Measurements from ENCODE around the gene SGCA.

SGCA gene

DNA sequence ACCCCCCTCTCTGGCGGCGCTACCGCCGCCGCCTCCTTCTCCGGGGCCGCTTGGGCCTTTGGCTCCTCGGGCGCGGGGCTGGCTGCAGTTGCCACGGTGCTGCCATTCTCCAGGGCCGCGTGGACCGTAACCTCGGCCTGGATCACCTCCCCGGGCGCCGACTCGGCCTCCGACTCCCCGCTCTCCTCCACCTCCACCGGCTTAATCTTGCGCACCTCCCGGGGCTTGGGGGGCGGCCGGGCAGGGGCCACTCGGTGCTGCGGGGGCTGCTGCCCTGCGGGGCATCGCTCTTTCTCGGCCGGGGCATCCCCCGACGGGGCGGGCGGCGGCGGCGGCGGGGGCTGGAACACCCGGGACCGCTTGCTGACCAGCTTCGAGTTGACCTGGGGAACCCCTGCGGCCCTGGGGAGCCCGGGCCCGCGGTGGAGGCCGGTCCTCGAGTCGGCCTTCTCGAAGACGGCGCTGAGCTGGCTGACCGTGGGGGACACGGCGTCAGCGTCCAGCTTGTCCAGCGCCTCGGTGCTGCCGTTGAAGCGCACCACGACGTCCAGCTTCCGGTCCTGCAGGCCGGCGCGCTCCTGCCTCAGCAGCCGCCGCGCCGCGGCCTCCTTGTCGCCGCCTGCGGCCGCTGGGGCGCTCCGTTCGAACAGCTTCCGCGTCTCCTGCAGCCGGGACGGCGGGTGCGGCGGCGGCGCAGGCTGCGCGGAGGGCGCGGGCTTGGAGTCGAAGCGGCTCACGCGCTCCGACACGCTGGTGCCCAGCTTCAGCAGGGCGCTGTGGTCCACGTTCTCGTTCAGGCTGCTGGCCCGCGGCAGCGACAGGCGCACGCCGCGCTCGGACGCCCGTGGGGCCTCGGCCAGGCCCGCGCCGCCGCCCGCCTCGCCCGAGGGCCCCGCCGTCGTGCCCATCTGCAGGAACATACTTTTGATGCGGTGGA, 16.1 kb upstream of the SGCA start:
- no peak for FAIRE-seq

DNA sequence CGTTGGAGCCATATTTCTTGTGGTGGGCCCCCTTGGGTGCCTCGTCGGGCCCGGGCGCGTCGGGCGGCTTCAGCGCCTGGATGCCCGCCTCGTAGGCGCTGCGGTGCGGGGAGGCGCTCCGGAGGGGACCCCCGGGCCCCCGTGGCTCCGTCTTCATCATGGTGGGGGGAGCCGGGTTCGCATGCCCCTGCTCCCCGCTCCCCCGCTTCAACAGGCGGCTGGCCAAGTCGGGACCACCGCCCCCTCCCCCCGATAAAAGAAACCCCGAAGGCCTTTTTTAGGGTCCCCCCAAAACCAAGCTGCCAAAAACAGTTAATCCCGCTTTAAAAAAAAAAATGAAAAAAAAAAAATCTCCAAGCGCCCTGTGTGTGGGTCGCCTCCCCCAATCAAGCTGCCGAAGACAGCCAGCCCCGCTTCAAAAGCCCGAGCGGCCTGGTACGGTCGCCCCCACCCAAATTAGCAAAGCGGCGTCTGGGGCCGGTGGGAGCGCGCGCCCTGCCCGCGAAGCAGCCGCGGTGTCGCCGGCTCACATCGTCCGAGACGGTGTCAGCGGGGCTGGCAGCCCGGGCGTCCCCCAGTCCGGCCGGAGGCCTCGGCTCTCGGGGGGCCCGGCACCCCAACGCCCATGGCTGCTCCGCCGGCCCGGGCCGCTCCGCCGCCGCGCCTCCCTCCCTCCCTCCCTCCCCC, 15.3 kb upstream of the SGCA start, which contains the start of gene PPP1R9B:
PPP1R9B (minus strand) TSS at position 324 of the 687 bp plus-strand sequence; CDS start at position 160, 164 bp downstream.
- no peak for FAIRE-seq

- FAIRE-seq = no peak
These were observed 14.5 kb upstream of the SGCA start for GRCh38 chr17:50151041-50151936.

GRCh38 chr17:50151937-50152547, 13.8 kb upstream of the SGCA start:
- no peak for FAIRE-seq

DNA sequence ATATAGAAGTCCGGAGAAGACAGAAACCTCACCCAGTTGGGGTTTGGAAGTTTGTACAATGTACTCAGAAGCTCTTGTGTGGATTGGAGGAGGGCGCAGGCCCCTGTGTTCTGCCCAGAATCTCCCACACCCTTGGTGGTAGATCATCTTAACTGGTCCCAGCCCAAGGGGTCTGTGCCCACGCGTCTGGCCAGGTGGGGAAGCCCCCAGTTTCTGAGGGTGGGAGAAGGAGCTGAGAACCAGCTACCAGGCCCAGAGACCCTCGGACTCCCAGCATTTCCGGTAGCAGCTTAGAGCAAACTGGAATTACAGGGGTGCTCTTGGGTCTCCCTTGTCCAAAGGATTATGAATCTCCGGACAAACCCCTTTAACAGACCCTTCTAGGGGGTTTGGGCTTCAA, 13.1 kb upstream of the SGCA start:
- no peak for FAIRE-seq

- FAIRE-seq = no peak
These were observed 11.9 kb upstream of the SGCA start for GRCh38 chr17:50153650-50154575.

- no peak for FAIRE-seq
These were observed 11.2 kb upstream of the SGCA start for GRCh38 chr17:50154604-50155003.

DNA sequence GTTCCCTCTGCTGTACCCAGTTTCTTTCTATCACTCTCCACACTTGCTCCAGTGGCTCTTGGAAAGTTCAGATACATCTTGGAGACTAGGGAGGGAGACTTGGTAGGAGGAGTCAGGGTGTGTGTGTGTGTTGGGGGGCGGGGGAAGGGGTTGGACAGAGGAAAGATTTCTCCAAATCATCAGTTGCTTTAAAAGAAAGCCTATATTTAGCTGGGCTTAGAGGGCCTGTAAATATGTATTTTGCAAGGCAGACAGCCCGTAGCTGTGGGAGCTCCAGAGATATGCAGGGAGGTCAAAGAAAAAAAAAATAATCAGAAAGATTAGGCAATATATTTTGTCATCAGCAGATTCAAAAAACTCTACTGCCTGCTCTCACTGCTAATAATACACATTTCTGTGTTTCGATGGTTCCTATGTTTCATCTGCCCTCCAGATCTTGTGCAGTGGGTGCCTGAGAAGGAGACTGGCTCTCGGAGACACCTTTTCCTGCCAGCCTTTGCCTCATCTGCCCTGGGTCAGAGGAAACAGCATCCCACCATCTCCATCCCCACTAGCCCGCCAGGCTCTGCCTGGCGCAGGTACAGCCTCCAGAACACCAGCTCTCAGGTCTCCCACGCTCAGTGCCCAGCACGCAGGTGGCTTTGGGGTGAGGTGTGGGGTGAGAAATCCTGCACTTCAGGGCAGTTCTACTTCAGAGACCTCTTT, 10.5 kb upstream of the SGCA start:
- no peak for FAIRE-seq

DNA sequence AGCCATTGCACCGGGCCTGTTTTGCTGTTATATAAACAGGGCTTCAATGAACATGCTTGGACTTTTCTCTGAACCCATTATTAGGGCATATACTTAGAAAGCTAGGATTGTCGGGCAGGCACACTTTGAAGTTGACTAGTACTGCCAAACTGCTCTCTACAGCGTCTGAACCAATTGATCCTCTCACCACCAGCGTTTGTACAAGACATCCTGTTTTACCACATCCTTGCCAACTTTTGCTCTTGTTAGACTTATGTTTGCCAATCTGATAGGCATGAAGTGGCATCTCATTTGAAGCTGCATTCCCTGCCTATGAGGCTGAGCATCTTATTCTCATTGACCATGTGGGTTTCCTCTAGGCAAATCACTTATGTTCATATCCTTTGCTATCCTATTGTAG, 7.9 kb upstream of the SGCA start:
- no peak for FAIRE-seq

- no peak for FAIRE-seq
These were observed 4.5 kb upstream of the SGCA start for GRCh38 chr17:50161023-50161910.

- FAIRE-seq = no peak
These were observed 3.9 kb upstream of the SGCA start for GRCh38 chr17:50161911-50162288.

- no peak for FAIRE-seq
These were observed 3.1 kb upstream of the SGCA start for GRCh38 chr17:50162466-50163254.

DNA sequence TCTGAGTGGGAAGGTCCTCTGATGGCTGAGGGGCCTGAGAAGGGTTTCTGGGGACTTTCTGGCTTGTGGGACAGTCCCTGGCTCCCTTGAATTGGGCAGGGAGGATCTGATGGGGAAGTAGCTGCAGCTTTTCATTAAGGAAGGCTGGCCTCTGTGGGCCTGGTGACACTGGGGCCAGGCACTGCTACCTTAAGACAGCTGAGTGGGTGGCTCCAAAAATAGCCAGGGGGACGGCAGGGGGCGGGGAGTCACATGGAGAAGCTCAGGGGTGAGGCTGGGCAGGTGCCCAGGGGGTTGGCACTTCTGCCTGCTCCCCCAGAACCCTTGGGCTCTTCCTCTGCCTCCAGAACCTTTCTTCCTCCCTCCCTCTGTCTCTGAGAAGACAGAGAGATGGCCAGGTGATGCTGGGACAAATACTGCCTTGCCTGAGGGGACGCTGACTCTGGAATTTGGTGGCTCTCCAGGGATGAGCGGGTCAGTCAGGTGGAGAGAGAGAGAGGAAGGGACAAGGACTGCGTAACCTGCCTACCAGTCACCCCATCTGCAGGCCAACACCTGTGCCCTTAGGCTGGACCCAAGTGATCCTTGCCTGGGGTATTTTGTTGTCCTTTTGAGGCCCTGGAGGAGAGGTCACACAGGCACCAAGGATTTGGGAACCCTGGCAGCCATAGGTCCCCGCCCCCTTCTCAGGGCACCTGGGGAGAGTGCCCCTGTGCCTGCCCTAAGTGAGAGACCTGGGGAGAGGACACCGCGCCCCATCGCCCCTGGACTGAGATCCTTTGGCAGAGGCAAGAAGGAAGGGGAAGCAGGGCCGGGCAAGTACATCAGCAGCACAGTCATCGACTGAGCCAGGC, 1.7 kb upstream of the SGCA start:
- FAIRE-seq = no peak

DNA sequence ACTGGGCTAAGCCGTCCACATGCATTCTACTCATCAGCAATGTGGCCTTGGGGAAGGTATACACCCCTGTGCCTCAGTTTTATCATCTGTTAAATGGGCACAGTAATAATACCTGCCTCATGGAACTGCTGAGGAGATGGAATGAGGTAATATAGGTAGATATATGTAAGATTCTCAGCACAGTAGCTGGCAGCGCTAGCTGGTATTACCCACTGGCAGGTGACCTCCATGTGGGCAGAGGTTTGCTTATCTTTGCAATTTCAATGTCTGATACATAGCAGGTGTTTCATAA, 1.2 kb upstream of the SGCA start:
- FAIRE-seq = no peak

DNA sequence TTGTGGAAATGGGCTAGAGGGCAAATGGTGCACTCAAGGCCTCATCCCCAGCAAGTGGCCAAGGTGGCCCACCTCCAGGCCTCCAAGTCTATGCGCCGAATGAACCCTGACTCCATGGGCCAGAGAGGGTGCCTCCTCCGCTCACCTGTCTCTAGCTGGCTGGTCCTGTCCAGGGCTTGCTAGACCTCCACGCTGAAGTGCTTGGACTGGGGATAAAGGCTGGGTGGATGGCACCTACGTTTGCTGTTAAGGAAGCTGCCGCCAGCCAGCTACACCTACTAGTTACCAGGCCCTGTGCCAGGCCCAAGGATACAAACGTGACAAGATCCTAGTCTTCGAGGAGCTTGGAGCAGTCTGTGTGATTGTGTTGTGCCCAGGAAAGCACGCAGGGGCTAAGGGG, 739 bp upstream of the SGCA start:
- no peak for FAIRE-seq

GRCh38 chr17:50165466-50165865, 339 bp upstream of the SGCA start:
- no peak for FAIRE-seq

GRCh38 chr17:50166518-50167181, 845 bp downstream of the SGCA start:
- FAIRE-seq = no peak

Measured in endometrium (tissue), 2 donors.